Stimulated activated CD4-positive, alpha-beta T cell treated with anti-CD3 and anti-CD28 coated beads, Interleukin-1b, Interleukin-23, amount 100 ng/mL, for 48 hours (primary cell): ENCODE measurements around the gene ADORA1.

Source experiments
- DNase-seq: peaks from one replicate; pipeline ENCODE4 v3.0.0-alpha.2; 2020

The ADORA1 gene

DNA sequence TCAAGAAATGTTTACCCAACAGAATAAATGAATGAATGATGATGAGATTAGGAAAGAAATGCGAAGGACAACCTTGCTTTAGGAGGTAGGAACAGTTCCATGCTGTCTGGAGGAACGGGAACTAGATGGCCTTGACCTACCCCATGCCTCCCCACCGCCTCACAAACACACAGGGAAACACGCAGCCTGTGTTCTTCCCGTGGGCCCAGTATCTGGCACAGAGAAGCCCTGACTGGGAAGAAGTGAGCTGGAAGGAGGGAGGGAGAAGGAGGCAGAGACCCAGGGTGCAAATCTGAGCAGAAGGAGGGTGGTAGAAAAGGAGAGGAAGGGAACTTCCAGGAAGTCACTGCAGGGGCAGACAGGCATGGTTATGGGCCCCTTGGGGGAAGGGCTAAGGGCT lies 3.5 kb upstream of the ADORA1 start:
- no peak for DNase-seq

DNA sequence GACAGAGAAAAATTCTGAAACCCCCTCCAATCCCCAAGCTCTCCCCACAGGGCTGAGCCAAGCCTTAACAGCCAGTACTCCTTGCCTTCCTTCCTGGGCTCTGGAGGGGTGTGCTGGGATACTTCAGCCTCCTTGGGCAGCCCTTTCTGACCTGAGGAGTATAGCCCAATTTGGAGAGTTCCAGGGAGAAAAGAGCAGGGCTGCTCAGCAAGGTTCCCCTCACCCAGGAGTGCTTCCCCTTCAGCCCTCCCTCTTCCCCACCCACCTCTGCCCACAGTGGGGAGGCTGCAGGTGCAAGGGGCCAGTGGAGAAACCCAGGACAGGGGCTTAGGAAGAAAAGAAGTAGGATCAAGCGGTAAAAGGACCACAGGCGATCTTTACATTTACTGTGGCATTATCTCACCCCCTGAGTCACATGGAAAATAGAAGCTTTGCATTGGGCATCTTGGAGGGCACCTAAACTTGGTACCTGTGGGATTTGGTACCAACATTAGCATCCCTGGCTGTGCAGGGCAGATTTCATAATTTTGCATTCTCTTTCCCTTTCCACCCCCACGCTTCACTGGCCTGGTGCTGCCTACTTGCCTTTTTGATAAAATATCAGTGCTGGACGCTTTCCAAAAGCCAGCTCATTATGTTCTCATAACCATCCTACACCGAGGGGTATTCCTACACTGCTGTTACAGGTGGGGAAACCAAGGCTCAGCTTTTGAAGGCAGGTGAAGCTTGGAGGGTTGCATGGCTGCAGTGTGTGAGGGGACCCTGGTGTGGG lies 2.8 kb upstream of the ADORA1 start:
- DNase-seq = no peak

DNA sequence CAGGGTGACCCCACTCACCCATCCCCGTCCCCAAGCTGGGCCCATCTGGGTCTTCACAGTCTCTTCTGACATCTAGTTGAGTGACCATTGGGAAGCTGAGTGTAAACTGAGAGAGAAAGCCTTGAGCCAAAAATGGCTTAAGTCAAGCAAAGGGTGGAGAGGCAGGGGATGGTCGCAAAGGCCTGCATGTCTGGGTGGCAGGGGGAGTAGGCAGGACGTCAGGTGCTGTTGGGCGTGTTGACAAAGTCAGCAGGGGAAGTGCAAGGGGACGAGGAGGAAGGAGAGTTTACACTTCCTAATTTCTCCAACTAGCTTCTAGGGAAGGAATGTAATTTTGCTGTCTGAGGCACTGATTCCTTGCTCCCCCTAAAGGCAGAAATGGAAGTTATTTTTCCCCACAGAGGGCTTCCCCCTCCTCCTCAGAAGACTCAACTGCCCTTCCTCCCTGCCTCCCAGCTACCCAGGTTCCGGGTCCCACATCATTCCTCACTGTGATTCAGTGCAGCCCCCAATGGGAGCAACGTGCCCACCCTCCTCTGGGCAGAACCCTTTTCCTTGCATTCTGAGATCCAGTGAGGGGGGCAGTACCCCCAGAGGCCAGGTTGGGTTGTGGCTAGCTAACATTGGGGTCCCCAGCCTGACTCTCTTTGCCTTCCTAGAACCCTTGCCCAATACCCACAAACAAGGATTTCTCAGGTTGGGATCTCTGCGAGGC lies 1.2 kb upstream of the ADORA1 start:
- no peak for DNase-seq

DNA sequence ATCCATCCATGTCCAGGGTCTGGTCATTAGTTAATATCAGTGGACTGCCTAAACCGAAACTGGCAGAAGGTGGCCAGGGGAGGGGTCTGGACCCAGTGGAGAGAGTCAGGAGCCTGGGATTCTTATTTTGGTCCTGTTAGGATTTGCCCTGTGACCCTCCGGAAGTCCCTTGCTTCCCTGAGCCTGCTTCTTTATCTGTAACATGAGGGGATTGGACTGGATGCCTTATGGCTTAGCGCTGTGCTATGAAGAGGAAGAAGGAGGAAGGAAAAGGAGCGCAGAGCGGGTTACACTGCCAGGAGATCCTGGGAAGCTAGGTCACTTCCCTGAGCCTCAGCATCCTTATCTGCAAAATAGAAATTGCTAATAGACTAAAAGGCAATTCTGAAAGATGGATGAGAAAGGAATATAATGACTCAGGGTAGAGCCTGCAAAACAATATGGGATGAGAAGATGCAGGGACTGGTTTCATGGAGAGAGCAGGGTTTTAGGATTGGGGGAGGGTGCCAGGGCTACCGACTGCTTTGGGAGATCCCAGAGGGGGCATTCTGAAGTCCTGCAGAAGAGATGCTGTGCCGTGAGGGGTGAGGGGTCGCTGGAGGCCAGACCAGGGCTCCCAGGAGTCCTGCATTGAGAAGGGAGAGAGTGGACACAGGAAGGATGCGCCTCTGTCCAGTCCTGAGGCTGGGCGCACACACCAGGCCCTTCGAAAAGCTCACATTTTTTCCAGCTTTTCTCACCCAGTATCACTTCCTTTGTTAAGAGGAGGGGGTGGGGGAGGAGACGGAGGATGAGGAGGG lies 460 bp upstream of the ADORA1 start:
- no peak for DNase-seq

GRCh38 chr1:203128431-203128715 lies 847 bp downstream of the ADORA1 start:
- no peak for DNase-seq

- DNase-seq = no peak
These were observed 1.4 kb downstream of the ADORA1 start for GRCh38 chr1:203128716-203129500.

- no peak for DNase-seq
These were observed 2.1 kb downstream of the ADORA1 start for GRCh38 chr1:203129501-203130231.

DNA sequence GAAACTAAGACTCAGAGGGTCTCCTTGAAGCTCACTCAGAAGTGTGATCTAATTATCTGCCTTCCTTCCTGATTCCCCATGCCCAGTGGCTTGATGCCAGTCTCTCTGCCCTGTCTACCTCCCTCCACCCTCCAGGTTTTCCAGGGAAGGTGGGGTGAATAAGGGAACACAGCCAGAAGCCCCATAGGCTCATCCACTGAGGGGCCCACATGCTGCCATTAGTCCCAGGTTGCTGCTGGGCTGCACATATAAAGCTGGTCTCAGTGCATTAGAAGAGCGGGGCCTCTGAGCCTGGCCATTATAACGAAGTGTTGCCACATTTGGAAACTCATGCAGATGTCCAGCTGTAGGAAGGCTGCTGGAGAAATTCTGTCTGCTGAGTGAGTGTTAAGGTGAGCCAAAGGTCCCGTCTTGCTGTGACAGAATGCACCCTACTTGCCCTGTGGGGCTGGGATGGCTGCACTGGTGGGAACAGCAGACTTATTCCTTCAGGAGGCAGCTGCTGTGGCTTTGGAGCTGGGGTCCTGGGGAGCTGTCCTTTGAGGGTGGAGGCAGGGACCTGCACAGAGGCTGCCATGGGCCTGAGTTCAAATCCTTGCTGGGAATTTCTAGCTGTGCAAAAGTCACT lies 2.9 kb downstream of the ADORA1 start:
- no peak for DNase-seq

DNA sequence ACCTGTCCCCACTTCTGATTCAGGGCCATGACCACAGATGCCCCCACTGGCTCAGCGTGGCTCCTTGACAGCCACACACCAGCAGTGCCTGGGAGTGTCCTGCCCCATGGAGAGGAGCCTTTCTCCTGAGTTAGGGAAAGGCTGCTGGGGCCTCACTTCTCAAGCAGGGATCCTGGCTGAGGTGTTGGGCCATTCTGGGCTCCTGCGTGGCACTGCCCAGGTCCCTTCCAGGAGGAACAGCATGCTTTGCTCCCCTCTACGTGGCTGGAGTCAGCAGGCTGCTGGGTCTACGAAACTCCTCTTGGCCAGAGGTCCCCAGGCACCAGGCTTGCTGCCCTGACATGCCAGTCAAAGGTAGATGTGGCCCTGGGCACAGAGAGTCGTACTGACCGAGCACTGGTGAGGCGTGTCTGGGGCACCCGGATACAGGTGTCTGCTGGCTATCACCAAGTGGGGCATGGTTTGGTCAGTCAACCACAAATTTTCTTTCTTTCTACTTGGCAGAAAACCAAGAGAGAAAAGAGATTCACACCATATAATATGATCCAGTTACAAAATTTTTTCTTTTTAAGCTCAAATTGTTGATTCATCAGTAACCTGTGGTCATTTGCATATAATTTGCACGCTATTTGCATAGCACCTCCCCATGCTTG lies 4.1 kb downstream of the ADORA1 start:
- no peak for DNase-seq

- no peak for DNase-seq
These were observed 6.6 kb downstream of the ADORA1 start for GRCh38 chr1:203133970-203134725.

GRCh38 chr1:203135636-203136305 lies 8.2 kb downstream of the ADORA1 start:
- no peak for DNase-seq

- DNase-seq = no peak
These were observed 9.0 kb downstream of the ADORA1 start for GRCh38 chr1:203136409-203137042.

DNA sequence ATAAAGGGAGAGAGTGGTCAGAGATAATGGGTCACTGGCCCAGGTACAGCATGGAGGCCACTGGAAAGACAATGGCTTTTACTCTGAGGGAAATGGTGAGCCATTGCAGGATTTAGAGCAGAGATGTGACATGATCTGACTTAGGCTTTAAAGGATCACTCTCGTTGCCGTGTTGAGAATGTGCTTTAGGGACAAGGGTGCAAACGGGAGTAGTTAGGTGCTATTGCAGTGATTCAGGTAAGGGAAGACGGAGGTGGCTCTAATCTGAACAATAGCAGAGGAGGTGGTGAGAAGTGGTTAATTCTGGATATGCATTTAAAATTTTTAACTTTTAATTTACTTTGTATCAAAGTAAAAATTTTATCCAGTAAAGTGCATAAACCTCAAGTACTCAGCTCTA lies 9.8 kb downstream of the ADORA1 start:
- no peak for DNase-seq

DNA sequence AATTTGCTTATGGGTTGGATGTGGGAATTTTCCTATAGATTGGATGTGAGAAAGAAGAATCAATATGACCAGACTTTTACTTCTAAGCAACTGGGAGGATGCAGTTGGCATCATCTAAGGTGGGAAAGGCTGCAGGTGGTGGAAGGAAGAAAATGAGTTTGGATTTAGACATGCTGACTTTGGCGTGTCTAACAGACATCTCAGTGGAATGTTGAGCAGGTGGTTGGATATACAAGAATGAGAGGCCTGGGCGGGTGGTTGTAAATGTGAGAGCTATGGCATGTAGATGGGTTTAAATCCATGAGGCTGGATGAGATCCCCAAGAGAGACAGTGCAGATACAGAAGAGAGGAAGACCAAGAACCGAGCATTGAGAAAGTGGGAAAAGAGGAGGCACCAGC lies 10.5 kb downstream of the ADORA1 start:
- no peak for DNase-seq

DNA sequence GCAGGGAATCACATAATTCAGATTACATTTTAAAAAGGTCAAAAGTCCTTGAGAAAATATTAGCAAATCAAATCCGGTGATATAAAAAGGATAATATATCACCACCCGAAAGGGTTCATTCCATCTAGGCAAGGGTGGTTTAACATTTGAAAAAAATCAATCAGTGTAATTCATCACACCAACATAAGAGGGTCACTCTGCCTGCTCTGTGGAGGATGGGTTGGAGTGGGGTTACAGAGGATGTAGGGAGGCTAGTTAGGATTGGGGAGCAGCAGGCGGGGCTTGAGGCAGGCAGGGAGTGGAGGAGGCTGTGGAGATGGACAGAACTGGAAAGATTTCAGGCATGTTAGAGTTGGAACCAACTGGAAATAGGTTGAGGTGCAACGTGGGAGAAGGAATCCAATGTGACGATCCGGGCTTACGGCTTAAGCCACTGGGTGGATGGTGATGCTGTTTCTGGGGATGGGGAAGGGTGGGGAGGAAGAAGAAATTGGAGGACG lies 12.5 kb downstream of the ADORA1 start:
- no peak for DNase-seq

DNA sequence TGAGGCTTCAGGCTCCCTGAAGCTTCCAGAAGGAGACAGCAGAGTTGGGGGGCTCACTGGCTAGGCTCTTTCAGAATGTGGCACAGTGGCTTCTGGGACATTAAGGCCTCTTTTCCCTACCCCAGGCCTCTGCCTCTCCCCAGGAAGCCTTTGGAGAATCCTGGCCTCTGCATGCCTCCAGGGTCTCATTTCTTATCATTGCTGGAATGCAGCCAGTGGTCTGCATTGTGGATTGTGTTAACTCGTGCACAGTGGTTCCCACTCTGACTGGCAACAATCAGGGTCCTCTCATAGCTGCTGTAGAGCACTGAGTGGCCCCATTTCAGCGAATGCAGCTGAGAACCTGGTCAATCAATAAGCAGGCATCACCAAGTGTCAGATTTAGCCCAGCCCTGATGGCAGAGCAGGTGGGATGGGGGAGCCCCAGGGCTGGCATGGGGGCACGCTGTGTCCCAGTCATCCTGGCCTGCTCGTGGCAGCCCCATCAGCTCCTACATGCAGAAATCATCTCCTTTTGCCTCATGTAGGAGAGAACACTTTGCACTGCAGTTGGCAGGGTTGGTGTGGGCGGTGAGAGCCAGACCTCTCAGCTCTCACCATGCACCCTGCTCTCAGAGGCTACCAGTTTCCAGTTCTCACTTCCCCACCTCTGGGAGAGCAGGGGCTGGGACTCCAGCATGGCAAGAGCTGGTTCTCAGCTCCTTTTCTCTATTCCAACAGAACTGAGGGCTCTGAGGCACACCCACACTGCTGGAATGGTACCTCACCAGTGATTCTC lies 13.4 kb downstream of the ADORA1 start:
- no peak for DNase-seq

DNA sequence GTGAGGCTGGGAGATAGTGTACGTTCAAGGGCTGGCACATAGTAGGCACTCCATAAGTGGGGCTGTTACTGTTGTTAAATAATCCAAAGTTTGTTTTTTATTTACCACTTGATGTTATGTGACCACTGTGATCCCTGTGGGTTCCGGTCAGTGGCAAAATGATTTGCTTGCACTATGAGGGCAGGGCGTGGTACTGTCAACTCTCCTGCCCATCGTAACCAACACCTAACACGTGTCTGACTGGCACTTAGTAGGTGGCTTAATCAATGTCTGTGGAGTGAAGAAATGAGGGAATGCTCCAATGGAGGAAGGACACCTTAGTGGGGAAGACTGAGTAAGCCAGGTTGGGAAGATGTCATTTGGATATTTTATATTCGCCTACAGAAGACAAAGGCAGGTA lies 14.6 kb downstream of the ADORA1 start:
- no peak for DNase-seq

DNA sequence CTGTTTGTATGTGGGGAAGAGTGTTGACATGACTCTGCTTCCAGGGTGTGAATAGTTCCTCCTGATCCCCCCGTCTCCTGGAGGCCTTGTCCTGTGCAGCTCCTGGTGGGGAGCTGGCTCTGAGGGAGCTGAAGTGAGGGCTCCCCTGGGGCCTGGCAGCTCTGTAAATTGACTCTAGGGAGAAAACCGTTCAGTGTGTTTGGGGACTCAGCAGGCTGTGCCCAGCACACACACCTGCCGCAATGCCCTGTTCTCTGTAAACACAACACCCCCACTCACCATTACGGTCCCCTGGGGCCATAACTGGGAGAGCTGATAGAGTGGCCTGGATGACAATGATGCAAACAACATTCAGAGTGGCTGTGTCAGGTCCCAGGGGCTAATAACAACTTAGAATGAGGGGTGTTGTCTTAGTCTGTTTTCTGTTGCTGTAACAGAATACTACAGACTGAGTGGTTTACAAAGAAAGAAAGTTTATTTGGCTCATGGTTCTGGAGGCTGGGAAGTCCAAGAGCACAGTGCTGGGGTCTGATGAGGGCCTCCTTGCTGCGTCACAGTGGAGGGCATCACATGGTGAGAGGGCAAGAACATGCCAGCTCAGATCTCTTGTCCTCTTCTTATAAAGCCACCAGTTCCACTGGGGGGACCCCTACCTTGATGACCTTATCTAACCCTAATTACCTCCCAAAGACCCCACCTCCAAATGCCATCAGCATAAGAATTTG lies 15.3 kb downstream of the ADORA1 start:
- no peak for DNase-seq
